Epidermal melanocyte (primary cell): Measurements from ENCODE around the gene NTM.

Experiments used
- DNase-seq: peaks from one replicate; pipeline ENCODE4 v3.0.0; 2011; ENCODE audit warnings: low spot score; ENCODE audit not compliant: insufficient read length

NTM gene

GRCh38 chr11:132036220-132036619 lies 665.8 kb downstream of the NTM start:
- no peak for DNase-seq

- no peak for DNase-seq
Observed at GRCh38 chr11:132036746-132037466, 666.5 kb downstream of the NTM start.

GRCh38 chr11:132037467-132037862 lies 667.0 kb downstream of the NTM start:
- DNase-seq: no peak

- no peak for DNase-seq
Observed at GRCh38 chr11:132037956-132038355, 667.5 kb downstream of the NTM start.

- no peak for DNase-seq
Observed at GRCh38 chr11:132039521-132039920, 669.1 kb downstream of the NTM start.

GRCh38 chr11:132042296-132042695 lies 671.9 kb downstream of the NTM start:
- DNase-seq: no peak

GRCh38 chr11:132043714-132044113 lies 673.3 kb downstream of the NTM start:
- no peak for DNase-seq

GRCh38 chr11:132045107-132045506 lies 674.7 kb downstream of the NTM start:
- no peak for DNase-seq

GRCh38 chr11:132046288-132046865 lies 676.0 kb downstream of the NTM start:
- DNase-seq: no peak

GRCh38 chr11:132047167-132047566 lies 676.8 kb downstream of the NTM start:
- no peak for DNase-seq

GRCh38 chr11:132048040-132048439 lies 677.6 kb downstream of the NTM start:
- DNase-seq: no peak

- DNase-seq: no peak
Observed at GRCh38 chr11:132049205-132049604, 678.8 kb downstream of the NTM start.

GRCh38 chr11:132050049-132050448 lies 679.6 kb downstream of the NTM start:
- DNase-seq: no peak

- DNase-seq: no peak
Observed at GRCh38 chr11:132050577-132051165, 680.3 kb downstream of the NTM start.

- DNase-seq: no peak
Observed at GRCh38 chr11:132051704-132052103, 681.3 kb downstream of the NTM start.

- no peak for DNase-seq
Observed at GRCh38 chr11:132052342-132052741, 681.9 kb downstream of the NTM start.

- DNase-seq: no peak
Observed at GRCh38 chr11:132052904-132053303, 682.5 kb downstream of the NTM start.

- DNase-seq: no peak
Observed at GRCh38 chr11:132054822-132055221, 684.4 kb downstream of the NTM start.

- no peak for DNase-seq
Observed at GRCh38 chr11:132055296-132055695, 684.9 kb downstream of the NTM start.

GRCh38 chr11:132056689-132057088 lies 686.3 kb downstream of the NTM start:
- no peak for DNase-seq

GRCh38 chr11:132057266-132057665 lies 686.9 kb downstream of the NTM start:
- no peak for DNase-seq

GRCh38 chr11:132058211-132058772 lies 687.9 kb downstream of the NTM start:
- DNase-seq: no peak

GRCh38 chr11:132060567-132060966 lies 690.2 kb downstream of the NTM start:
- no peak for DNase-seq
